HT1080 (cell line): Measurements from ENCODE around the gene HNRNPA0. TPM values are rescaled to one million over a fixed set of nuclear protein-coding genes. Genes with fewer than 3 reads are reported as not detected.
"Not testable (repeated sequence)": the region's sequence is repeated elsewhere in the genome, so short reads cannot be mapped to it uniquely, and the experiment has no call there.

Source experiments
- DNase-seq: peaks from one replicate; pipeline ENCODE4 v3.0.0-alpha.2; 2015; ENCODE audit warnings: low read depth
- polyA plus RNA-seq, 2 experiments: library from polyadenylated mRNA; depleted of rRNA; stranded (reverse); fragments of >200 nt; gene quantifications; 2 replicates each; pipeline ENCODE4 v1.2.3, GENCODE V29; 2015
- total RNA-seq: library from RNA; depleted of rRNA; stranded (reverse); fragments of >200 nt; shearing (Covaris generic); gene quantifications from 2 replicates; pipeline ENCODE4 v1.2.3, GENCODE V29; 2014; rRNA removed

Gene HNRNPA0
- 12.2 and 21.3 TPM in 2 replicates for total RNA-seq
- polyA plus RNA-seq (2015; cell fraction: cytosol; rRNA removed), result 38.7 and 40.0 TPM in 2 replicates
- 30.1 and 32.8 TPM in 2 replicates for polyA plus RNA-seq (2015; cell fraction: nucleus; rRNA removed)

GRCh38 chr5:137754188-137754960 lies at the start of gene HNRNPA0:
Gene HNRNPA0 (minus strand): TSS chr5:137754363. CDS start chr5:137754066, 297 bp downstream.
- DNase-seq, result peak; percentile 95

DNA sequence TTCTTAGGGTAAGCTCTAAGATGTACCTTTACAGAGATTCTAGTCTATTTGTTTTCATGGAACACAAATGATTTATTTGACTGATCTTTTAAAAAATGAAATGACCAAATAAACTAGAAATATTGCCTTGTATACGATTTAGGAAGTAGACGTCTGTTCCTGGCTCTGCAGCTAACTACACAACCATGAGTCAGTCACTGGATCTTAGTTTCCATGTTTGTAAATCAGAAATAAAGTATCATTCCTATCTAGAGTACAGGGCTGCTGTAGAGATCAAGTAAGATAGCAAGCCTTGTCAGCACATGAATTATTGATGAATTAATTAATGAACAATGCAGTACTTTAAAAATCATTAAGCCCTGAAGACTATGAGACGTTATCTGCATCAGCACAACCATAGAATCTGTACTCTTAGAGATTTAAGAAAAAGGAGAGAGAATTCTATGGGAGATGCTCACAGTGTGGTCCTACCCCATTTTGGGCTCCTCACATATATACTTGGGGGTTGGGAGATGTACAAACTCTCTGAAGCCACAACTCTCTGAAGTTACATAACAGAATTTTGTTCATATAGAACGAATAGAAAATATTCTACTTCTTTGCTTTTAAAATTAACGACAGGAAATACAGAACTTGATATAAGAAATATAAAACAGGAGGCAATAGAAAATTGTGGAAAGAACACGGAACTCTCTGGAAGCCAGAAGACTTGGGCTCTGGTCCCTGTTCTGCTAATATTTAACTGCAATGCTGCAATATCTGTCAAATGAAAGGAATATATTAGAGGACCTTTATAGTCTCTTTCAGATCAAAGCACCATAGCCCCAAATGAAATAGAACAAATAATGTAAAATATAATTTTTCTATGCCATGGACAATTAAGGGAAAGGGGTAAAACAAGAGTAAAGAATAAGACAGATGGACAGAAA lies 48.4 kb upstream of the HNRNPA0 start:
- DNase-seq, result no peak

DNA sequence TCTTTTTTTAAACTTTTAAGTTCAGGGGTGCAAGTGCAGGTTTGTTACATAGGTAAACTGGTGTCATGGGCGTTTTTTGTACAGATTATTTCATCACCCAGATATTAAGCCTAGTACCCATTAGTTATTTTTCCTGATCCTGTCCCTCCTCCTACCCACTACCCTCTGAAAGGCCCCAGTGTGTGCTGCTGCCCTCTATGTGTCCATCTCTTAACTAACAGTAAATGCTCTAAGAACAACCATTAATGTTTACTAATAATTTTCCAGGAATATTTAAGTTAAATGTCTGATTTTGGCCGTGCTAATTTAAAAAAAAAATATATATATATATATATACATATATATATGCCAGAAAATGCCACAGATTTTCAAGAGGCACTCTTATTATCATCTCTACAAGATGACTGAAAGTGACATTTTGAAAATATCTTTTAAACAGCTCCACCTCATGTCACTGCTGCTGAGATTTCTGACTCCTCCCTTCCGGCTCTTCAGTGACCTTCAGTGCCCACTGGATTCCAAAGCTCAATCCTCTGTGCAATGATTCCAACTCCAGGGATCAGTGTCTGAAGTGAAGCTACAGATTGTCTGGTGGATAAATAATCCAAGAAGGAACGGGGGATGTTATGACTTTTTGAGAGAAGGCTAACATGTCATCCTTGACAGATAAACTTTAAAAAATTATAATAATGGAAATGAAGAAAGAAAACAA lies 46.7 kb upstream of the HNRNPA0 start:
- no peak for DNase-seq

GRCh38 chr5:137796279-137796678 lies 42.1 kb upstream of the HNRNPA0 start:
- DNase-seq, result no peak

- DNase-seq, result no peak
These were observed 40.7 kb upstream of the HNRNPA0 start for GRCh38 chr5:137794863-137795262.

DNA sequence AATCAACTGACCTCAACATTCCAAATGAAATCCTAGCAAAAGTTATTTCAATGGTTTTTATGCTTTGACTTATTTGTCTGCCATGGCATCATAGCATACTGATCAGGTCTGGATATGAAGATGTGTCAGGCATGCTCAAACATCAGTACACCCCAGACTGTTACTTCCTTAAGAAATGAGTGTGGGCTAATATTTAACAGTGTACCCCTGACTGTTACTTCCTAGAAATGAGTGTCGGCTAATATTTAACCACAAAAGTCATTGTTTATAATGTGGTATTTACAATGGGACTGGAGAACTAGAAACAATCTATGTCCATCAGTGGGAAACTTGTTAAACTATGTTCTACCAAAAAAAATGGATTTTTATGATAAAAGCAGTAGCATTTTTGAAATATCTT lies 38.1 kb upstream of the HNRNPA0 start:
- no peak for DNase-seq

- no peak for DNase-seq
These were observed 37.6 kb upstream of the HNRNPA0 start for GRCh38 chr5:137791799-137792198.

- peak; percentile 74 for DNase-seq
These were observed 37.2 kb upstream of the HNRNPA0 start for GRCh38 chr5:137791387-137791786.

GRCh38 chr5:137788560-137788959 lies 34.4 kb upstream of the HNRNPA0 start:
- DNase-seq, result not testable (repeated sequence)

DNA sequence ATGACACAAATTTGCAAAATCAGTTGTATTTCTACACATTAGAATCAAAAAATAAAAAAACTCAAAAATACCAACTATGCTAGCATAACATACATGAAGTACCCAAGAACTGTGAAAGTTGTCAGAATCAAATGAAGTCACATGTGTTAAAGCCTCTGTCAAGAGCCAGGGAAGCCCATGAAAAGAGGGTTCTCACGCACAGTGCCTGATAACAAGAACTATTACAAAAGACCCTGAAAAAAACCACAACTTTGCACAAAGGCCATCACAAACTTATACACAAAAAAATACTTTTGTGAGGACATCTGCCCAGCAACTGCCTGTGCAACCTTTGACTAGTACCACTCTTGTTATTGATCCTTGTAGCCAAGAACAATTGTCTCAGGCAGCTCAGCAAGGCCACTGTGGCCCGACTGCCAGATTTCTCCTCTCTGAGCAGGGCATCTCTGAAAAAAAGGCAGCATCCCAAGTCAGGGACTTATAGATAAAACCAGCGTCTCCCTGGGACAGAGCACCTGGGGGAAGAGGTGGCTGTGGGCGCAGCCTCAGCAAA lies 28.9 kb upstream of the HNRNPA0 start:
- DNase-seq, result no peak

DNA sequence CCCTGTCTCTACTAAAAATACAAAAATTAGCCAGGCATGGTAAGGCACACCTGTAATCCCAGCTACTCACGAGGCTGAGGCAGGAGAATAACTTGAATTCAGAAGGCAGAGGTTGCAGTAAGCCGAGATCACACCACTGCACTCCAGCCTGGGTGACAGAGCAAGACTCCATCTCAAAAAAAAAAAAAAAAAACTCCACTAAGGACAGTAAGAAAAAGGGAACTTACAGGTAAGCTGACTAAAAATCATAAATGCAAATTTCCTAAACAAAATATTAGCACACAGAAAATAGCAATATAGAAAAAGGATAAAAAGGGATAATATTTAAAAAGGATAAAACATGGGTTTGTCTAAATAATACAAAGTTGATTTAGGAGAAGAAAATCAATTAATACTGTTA lies 27.9 kb upstream of the HNRNPA0 start:
- DNase-seq, result no peak

DNA sequence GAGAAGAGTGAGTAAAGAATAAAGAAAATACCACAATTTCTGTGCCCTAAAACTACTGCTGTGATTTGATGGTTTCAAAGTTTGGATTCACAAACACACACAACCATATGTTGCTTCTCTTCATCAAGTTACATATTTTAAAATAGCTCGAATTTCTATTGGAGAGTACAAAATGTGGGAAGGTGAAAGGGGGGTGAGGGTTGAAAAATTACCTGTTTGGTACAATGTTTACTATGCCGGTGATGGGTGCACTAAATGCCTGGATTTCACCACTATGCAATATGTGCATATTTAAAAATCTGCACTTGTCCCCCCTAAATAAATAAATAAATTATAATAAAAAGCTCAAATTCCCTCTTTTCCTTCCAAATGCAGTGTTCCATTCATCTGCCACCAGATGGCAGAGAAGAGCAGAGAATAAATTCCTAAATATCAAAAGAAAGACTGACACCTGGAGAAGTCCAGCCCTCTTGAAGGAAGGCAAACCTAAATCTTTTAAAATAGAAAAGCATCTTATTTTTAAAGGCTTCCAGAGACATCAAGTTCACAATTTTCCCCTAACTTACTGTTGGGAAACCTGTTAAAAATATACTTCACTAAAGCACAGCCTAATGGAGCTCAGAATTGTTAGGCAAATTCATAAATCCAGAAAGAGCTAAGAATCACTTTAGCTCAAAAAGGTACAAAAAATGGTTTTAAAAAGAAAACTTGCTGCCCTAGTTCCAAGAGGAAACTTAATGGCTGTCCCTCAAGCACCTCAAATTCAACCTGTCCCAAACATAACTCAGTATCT lies 24.8 kb upstream of the HNRNPA0 start:
- peak; percentile 18 for DNase-seq

- DNase-seq, result not testable (repeated sequence)
These were observed 13.8 kb upstream of the HNRNPA0 start for GRCh38 chr5:137767937-137768336.

DNA sequence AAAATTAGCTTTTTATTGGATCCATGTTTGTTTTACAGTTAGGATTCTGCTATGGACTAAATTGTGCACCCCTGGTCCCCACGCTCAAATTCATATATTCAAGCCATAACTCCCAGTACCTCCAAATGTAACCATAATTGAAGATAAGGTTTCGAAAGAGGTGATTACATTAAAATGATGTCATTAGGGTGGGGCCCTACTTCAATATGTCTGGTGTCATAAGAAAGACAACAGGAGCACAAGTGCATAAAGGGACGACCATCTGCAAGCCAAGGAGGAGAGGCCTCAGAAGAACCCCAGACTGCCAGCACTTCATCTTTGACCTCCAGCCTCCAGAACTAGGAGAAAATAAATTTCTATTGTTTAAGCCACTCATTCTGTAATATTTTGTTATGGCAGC lies 7.4 kb upstream of the HNRNPA0 start:
- no peak for DNase-seq

- no peak for DNase-seq
These were observed 6.8 kb upstream of the HNRNPA0 start for GRCh38 chr5:137760719-137761516.

DNA sequence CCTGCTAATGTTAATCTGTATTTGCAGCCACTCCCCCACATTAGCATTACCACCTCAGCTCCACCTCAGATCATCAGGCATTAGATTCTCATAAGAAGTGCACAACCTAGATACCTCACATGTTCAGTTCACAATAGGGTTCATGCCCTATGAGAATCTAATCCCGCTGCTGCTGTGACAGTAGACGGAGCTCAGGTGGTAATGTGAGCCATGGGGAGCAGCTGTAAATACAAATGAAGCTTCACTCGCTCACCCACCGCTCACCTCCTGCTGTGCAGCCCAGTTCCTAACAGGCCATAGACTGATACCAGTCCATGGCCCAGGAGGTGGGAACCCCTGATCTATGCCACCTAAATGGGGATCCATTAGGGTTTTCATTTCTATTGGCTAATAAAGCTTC lies 6.1 kb upstream of the HNRNPA0 start:
- no peak for DNase-seq

GRCh38 chr5:137758715-137759306 lies 4.6 kb upstream of the HNRNPA0 start:
- DNase-seq, result no peak

- no peak for DNase-seq
These were observed 4.0 kb upstream of the HNRNPA0 start for GRCh38 chr5:137758121-137758520.

DNA sequence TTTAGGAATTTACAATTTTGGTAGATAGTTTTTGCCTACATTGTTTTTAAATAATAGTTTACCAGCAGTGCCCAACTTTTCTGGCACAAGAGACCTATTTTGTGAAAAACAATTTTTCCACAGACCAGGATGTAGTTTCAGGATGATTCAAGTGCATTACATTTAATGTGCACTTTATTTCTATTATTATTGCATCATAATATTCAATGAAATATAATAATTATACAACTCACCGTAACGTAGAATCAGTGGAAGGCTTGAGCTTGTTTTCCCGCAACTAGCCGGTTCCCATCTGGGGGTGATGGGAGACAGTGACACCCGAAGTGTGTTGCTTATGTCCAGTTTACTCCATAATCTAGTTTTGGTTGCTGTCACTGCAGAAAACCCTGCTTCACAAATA lies 3.5 kb upstream of the HNRNPA0 start:
- no peak for DNase-seq
